Activated CD8-positive, alpha-beta memory T cell treated with anti-CD3 and anti-CD28 coated beads, Interleukin-2, amount 10 ng/mL, durations not matched to agents 7 days and 5 days (primary cell): ENCODE data around the gene SPECC1L. TPM values are rescaled to one million over a fixed set of nuclear protein-coding genes. Genes with fewer than 3 reads are reported as not detected.
"Not testable (repeated sequence)": the region's sequence is repeated elsewhere in the genome, so short reads cannot be mapped to it uniquely, and the experiment has no call there.

ENCODE experiments used
- ATAC-seq: fragments of 150-1000 bp; cut with Tn5 transposase; one replicate; pipeline ENCODE4 v1.10.0; 2021; ENCODE audit warnings: moderate library complexity
- CTCF ChIA-PET: fragments of 350-600 bp; sonication (Branson Sonifier 250); formaldehyde crosslinking; loops from one replicate; lab custom pipeline; 2021; ENCODE audit warnings: antibody characterized with exemption; lab: Charles Lee
- DNase-seq: peaks from one replicate; pipeline ENCODE4 v3.0.0-alpha.2; 2020
- H3K27ac Mint-ChIP-seq: one replicate; pipeline ENCODE4 v1.8.0; 2021; ENCODE audit warnings: mild to moderate bottlenecking, mixed read lengths
- H3K27me3 Mint-ChIP-seq: one replicate; pipeline ENCODE4 v1.8.0; 2021; ENCODE audit warnings: mixed read lengths
- H3K36me3 Mint-ChIP-seq: one replicate; pipeline ENCODE4 v1.8.0; 2021; ENCODE audit warnings: mild to moderate bottlenecking, mixed read lengths
- H3K4me1 Mint-ChIP-seq: one replicate; pipeline ENCODE4 v1.8.0; 2021; ENCODE audit warnings: mixed read lengths
- H3K4me3 Mint-ChIP-seq: one replicate; pipeline ENCODE4 v1.8.0; 2021; ENCODE audit warnings: mild to moderate bottlenecking, moderate library complexity, mixed read lengths
- H3K9me3 Mint-ChIP-seq: one replicate; pipeline ENCODE4 v1.8.0; 2022; ENCODE audit warnings: low read depth, mixed read lengths
- total RNA-seq, 2 experiments: library from RNA; stranded (reverse); gene quantifications; one replicate each; pipeline ENCODE4 v1.2.3, GENCODE V29; 2021

The SPECC1L gene
- total RNA-seq, 2 experiments from 2014 or later: 55.3 to 57.4 TPM

DNA sequence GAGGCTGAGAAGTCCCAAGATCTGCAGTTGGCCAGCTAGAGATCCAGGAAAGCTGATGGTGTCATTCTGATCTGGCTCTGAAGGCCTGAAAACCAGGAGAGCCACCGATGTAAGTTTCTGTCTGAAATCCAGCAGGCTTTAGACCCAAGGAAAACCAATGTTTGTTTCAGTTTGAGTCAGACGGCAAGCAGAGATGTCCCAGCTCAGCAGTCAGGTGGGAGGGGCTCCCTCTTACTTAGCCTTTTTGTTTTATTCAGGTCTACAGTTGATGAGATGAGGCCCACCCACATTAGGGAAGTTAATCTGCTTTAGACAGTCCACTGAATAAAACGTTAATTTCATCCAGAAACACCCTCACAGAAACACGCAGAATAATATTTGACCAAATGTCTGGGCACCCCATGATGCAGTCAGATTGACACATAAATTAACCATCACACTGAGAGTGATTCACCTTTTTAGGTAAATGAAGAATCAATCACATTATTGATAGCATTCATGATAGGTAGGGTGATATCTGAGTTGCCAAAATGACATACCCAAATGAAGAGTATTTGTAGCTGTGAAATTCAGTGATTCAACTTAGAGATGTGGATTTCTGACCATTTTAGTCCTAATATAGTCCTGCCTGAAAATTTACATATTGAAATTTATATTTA lies 28.0 kb downstream of the SPECC1L start:
- CTCF ChIA-PET, H3K4me3 Mint-ChIP-seq, DNase-seq, H3K27ac Mint-ChIP-seq, H3K9me3 Mint-ChIP-seq, H3K27me3 Mint-ChIP-seq: not testable (repeated sequence)
- H3K36me3 Mint-ChIP-seq: peaks cover 14% of the 10 kb centered on the region
- H3K4me1 Mint-ChIP-seq: peaks cover 30% of the 10 kb centered on the region
- peak; percentile 80 for ATAC-seq

DNA sequence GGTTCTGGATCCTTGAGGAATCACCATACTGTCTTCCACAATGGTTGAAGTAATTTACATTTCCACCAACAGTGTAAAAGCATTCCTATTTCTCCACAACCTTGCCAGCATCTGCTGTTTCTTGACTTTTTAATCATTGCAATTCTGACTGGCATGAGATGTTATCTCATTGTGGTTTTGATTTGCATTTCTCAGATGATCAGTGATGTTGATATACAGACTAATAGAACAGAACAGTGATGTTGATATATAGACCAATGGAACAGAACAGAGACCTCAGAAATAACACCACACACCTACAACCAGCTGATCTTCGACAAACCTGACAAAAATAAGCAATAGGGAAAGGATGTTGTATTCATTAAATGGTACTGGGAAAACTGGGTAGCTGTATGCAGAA lies 29.9 kb downstream of the SPECC1L start:
- DNase-seq, CTCF ChIA-PET, H3K9me3 Mint-ChIP-seq, ATAC-seq, H3K27ac Mint-ChIP-seq, H3K27me3 Mint-ChIP-seq, H3K4me3 Mint-ChIP-seq: not testable (repeated sequence)
- peaks cover 28% of the 10 kb centered on the region for H3K36me3 Mint-ChIP-seq
- H3K4me1 Mint-ChIP-seq: peaks cover 47% of the 10 kb centered on the region

DNA sequence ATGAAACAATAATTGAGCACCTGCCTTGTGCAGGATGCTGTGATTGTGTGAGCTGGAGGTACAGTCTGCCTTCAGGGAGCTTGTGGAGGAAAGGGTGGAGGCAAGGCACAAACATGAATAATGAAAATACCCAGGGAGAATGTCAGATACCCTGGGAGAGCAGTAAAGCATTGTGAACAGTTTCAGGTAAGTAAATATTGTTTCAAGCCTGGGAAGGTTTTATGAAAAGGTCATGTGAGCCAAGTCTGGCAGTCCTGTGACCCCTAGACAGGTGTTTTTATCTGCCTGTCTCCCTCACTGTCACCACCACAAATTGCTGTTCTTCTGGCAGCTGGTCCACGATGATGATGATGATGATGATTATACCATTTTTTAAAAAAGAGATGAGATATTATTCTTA lies 32.0 kb downstream of the SPECC1L start:
- ATAC-seq (no peak), DNase-seq (no peak)
- peaks cover 53% of the 10 kb centered on the region for H3K4me1 Mint-ChIP-seq
- H3K4me3 Mint-ChIP-seq: no peak overlapping the region
- H3K27ac Mint-ChIP-seq: no peak overlapping the region
- peaks cover 40% of the 10 kb centered on the region for H3K36me3 Mint-ChIP-seq
- no peaks in the 10 kb centered on the region for H3K27me3 Mint-ChIP-seq
- CTCF ChIA-PET: interaction anchor here (0.5 kb wide), 1 partner anchor 202 kb away, joined by 3 read pairs; no protein-coding TSS in a partner anchor
- H3K9me3 Mint-ChIP-seq: no peaks in the 10 kb centered on the region

DNA sequence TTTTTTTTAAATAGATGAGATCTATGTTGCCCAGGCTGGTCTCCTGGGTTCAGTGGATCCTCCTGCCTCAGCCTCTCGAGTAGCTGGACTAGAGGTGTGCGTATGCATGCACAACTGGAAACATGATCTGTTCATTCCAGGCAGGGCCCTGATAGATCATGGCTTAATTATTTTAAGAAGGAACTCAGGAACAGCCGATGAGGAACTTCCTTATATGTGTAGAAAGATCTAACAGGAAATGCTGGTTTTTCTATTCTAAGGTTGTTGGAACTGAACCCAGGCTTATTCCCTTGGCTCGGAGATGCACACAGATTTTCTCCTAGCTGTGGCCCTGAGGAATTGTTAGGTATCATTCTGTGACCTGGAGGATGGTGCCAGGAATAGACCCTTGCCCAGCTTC lies 32.4 kb downstream of the SPECC1L start:
- H3K4me3 Mint-ChIP-seq: no peak overlapping the region
- ATAC-seq: no peak
- no peaks in the 10 kb centered on the region for H3K27me3 Mint-ChIP-seq
- CTCF ChIA-PET: interaction anchor here (0.5 kb wide), 1 partner anchor 201 kb away, joined by 3 read pairs; no protein-coding TSS in a partner anchor
- peaks cover 40% of the 10 kb centered on the region for H3K36me3 Mint-ChIP-seq
- no peaks in the 10 kb centered on the region for H3K9me3 Mint-ChIP-seq
- no peak overlapping the region for H3K27ac Mint-ChIP-seq
- DNase-seq: no peak
- peaks cover 53% of the 10 kb centered on the region for H3K4me1 Mint-ChIP-seq

DNA sequence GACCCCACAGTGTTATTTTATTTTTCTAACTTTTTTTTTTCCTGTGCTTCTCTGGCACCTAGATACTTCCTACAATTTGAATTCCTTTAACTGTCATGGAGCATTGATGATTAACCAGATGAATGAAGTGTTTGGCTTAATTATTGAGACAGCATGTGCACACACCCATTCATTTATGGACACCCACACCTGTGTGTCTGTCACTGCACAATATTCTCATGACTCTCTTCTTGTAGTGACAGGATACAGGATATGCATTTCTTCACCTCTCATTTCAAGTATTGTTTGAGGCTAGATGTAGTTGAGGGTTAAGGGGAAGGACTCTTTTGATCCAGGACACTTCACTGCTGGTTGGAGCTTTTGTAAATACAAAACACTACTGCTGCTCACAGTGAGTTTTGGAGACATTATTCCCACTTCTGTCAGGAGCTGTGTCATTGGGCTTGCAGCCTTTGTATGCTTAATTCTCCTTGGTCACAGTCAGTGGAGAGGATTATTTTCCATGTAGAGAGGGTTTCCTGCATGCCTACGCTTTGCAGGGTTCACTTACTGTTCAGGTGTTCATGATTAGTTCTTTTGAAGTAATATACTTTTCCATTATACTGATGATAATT lies 33.5 kb downstream of the SPECC1L start:
- Mint-ChIP-seq H3K27ac (no peak overlapping the region), H3K9me3 (no peaks in the 10 kb centered on the region), H3K36me3 (peaks cover 40% of the 10 kb centered on the region), H3K4me3 (no peak overlapping the region), H3K4me1 (peaks cover 45% of the 10 kb centered on the region), H3K27me3 (no peaks in the 10 kb centered on the region)
- no peak for DNase-seq
- CTCF ChIA-PET: no interaction called here
- ATAC-seq: no peak

DNA sequence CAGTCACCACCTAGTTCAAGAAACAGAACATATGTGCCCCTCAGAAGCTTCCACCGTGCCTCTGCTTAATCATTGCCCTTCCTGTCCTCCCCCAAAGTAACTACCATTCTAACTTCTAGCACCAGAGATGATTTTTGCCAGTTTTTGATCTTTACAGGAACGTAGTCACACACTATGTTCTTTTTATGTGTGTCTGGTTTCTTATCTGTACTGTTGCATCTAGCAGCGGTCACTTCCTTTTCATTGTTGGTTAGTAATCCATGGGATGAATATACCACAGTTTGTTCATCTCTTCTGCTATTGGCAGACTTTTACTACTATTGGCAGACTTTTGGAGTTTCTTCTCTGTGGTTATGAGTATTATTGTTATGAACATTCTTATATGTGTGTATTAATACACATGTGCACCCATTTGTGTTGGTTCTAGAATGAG lies 34.6 kb downstream of the SPECC1L start:
- CTCF ChIA-PET: no interaction called here
- ATAC-seq (peak; percentile 47), DNase-seq (no peak)
- no peaks in the 10 kb centered on the region for H3K27me3 Mint-ChIP-seq
- H3K4me3 Mint-ChIP-seq: no peak overlapping the region
- peaks cover 47% of the 10 kb centered on the region for H3K36me3 Mint-ChIP-seq
- H3K27ac Mint-ChIP-seq: peak overlapping the region; percentile 52
- H3K9me3 Mint-ChIP-seq: no peaks in the 10 kb centered on the region
- H3K4me1 Mint-ChIP-seq: peaks cover 38% of the 10 kb centered on the region

DNA sequence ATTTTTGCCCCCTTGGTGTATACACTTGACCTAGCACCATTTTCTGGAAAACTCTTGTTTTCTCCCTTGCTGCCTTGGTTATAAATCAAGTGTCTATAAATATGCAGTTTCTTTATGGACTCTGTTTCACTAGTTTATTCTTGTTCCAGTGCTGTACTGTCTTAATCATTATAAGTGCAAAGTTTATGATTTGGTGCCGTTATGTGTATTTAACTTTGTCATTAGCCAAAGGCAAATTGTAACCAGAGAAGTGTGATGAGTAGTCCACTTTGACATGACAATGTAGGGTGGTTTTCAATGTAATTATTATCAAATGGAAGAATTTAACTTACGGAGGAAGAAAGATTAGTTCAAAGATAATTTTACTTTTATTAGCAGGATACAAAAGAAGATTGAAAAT lies 40.3 kb downstream of the SPECC1L start:
- CTCF ChIA-PET: no interaction called here
- Mint-ChIP-seq H3K36me3 (peaks cover 44% of the 10 kb centered on the region), H3K4me1 (peaks cover 15% of the 10 kb centered on the region), H3K9me3 (no peaks in the 10 kb centered on the region), H3K27ac (no peak overlapping the region), H3K4me3 (no peak overlapping the region), H3K27me3 (no peaks in the 10 kb centered on the region)
- no peak for DNase-seq
- ATAC-seq: no peak

DNA sequence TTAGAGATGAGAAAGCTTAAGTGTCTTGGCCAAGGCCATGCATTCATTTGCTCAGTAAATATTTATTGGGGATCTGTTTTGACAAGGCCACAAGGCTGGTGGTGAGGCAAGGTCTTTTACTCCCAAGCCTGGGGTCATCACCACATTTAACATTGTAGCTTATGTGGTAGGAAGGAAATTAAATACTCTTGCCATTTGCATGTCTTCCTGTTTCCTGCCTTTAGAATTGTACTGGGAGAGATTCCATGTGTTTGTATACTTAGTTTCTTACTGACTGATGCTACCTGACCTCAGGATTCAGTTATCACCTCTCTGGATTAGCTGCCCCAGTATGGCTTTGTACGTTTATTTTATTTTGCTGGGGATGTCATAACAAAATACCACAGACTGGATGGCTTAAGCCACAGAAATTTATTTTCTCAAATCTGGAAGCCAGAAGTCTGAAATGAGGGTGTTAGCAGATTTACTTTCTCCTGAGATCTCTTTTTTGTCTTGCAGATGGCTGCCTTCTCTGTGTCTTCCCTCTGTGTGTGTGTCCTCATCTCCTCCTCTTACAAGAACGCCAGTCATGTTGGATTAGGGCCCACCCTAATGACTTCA lies 44.8 kb downstream of the SPECC1L start:
- CTCF ChIA-PET: no interaction called here
- no peaks in the 10 kb centered on the region for H3K27me3 Mint-ChIP-seq
- no peaks in the 10 kb centered on the region for H3K9me3 Mint-ChIP-seq
- no peak overlapping the region for H3K4me3 Mint-ChIP-seq
- DNase-seq (no peak), ATAC-seq (no peak)
- H3K27ac Mint-ChIP-seq: peak overlapping the region; percentile 54
- H3K36me3 Mint-ChIP-seq: peaks cover 31% of the 10 kb centered on the region
- peaks cover 11% of the 10 kb centered on the region for H3K4me1 Mint-ChIP-seq

DNA sequence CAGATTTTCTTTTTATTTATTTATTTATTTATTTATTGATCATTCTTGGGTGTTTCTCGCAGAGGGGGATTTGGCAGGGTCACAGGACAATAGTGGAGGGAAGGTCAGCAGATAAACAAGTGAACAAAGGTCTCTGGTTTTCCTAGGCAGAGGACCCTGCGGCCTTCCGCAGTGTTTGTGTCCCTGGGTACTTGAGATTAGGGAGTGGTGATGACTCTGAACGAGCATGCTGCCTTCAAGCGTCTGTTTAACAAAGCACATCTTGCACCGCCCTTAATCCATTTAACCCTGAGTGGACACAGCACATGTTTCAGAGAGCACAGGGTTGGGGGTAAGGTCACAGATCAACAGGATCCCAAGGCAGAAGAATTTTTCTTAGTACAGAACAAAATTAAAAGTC lies 45.6 kb downstream of the SPECC1L start:
- H3K4me3 Mint-ChIP-seq, H3K27ac Mint-ChIP-seq, DNase-seq: not testable (repeated sequence)

DNA sequence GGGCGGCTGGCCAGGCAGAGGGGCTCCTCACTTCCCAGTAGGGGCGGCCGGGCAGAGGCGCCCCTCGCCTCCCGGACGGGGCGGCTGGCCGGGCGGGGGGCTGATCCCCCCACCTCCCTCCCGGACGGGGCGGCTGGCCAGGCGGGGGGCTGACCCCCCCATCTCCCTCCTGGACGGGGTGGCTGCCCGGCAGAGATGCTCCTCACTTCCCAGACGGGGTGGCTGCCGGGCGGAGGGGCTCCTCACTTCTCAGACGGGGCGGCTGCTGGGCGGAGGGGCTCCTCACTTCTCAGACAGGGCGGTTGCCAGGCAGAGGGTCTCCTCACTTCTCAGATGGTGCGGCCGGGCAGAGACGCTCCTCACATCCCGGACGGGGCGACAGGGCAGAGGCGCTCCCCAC lies 46.9 kb downstream of the SPECC1L start:
- CTCF ChIA-PET, H3K9me3 Mint-ChIP-seq, H3K4me3 Mint-ChIP-seq, H3K27me3 Mint-ChIP-seq, ATAC-seq, H3K27ac Mint-ChIP-seq, DNase-seq: not testable (repeated sequence)
- Mint-ChIP-seq H3K36me3 (peaks cover 36% of the 10 kb centered on the region), H3K4me1 (peaks cover 11% of the 10 kb centered on the region)

More for the DNA sequence above, 45.6 kb downstream of the SPECC1L start:
- Mint-ChIP-seq H3K4me1 (peaks cover 11% of the 10 kb centered on the region), H3K36me3 (peaks cover 30% of the 10 kb centered on the region)
- H3K9me3 Mint-ChIP-seq, H3K27me3 Mint-ChIP-seq, CTCF ChIA-PET, ATAC-seq: not testable (repeated sequence)

DNA sequence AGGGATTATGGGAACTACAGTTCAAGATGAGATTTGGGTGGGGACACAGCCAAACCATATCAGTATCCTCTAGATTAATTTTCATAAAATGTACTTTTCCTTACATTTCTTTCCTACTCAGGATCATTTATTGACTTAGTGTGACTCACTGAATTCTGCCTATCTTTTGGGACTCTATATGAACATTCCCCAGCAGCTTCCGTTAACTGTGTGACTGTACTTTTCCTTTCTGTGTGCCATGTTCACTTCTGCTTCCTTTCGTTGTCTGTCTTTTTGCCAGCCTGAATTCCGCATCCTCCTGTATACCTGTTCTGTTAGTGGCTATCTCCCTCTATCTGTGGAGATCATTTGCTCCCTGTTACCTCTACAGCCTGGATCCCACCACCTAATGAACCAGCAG lies 48.8 kb downstream of the SPECC1L start:
- no peak for ATAC-seq

DNA sequence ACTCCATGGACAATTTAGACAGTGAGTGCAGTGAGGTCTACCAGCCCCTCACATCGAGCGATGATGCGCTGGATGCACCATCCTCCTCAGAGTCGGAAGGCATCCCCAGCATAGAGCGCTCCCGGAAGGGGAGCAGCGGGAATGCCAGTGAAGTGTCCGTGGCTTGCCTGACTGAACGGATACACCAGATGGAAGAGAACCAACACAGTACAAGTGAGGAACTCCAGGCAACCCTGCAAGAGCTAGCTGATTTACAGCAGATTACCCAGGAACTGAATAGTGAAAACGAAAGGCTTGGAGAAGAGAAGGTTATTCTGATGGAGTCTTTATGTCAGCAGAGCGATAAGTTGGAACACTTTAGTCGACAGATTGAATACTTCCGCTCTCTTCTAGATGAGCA lies 51.4 kb downstream of the SPECC1L start:
- Mint-ChIP-seq H3K27me3 (no peaks in the 10 kb centered on the region), H3K4me3 (no peak overlapping the region), H3K36me3 (peaks cover 28% of the 10 kb centered on the region), H3K27ac (no peak overlapping the region), H3K4me1 (peaks cover 19% of the 10 kb centered on the region), H3K9me3 (no peaks in the 10 kb centered on the region)
- CTCF ChIA-PET: interaction anchor here (1.0 to 1.6 kb wide), 4 partner anchors 79 to 202 kb away, joined by 3 to 5 read pairs (median 4); no protein-coding TSS in a partner anchor
- ATAC-seq (no peak), DNase-seq (no peak)

More for the DNA sequence above, 48.8 kb downstream of the SPECC1L start:
- no peak for DNase-seq
- peaks cover 15% of the 10 kb centered on the region for H3K4me1 Mint-ChIP-seq
- peaks cover 33% of the 10 kb centered on the region for H3K36me3 Mint-ChIP-seq
- no peak overlapping the region for H3K4me3 Mint-ChIP-seq
- CTCF ChIA-PET: no interaction called here
- no peaks in the 10 kb centered on the region for H3K27me3 Mint-ChIP-seq
- H3K27ac Mint-ChIP-seq: no peak overlapping the region
- H3K9me3 Mint-ChIP-seq: no peaks in the 10 kb centered on the region

DNA sequence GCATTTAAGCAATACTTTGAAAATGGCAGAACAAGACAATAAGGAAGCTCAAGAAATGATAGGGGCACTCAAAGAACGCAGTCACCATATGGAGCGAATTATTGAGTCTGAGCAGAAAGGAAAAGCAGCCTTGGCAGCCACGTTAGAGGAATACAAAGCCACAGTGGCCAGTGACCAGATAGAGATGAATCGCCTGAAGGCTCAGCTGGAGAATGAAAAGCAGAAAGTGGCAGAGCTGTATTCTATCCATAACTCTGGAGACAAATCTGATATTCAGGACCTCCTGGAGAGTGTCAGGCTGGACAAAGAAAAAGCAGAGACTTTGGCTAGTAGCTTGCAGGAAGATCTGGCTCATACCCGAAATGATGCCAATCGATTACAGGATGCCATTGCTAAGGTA lies 51.9 kb downstream of the SPECC1L start:
- no peak for DNase-seq
- Mint-ChIP-seq H3K27ac (no peak overlapping the region), H3K9me3 (no peaks in the 10 kb centered on the region), H3K36me3 (peaks cover 30% of the 10 kb centered on the region), H3K4me1 (peaks cover 19% of the 10 kb centered on the region), H3K27me3 (no peaks in the 10 kb centered on the region), H3K4me3 (no peak overlapping the region)
- no peak for ATAC-seq
- CTCF ChIA-PET: interaction anchor here (0.8 to 1.6 kb wide), 5 partner anchors 11 to 202 kb away, joined by 3 to 5 read pairs (median 3); no protein-coding TSS in a partner anchor
